ENCODE measurements around the gene DPH6. TPM values are rescaled to one million over a fixed set of nuclear protein-coding genes. Genes with fewer than 3 reads are reported as not detected.

DPH6 gene
- total RNA-seq, 4 donors from 2014 or later, result 15.9 to 44.1 (median 26.1) TPM

DNA sequence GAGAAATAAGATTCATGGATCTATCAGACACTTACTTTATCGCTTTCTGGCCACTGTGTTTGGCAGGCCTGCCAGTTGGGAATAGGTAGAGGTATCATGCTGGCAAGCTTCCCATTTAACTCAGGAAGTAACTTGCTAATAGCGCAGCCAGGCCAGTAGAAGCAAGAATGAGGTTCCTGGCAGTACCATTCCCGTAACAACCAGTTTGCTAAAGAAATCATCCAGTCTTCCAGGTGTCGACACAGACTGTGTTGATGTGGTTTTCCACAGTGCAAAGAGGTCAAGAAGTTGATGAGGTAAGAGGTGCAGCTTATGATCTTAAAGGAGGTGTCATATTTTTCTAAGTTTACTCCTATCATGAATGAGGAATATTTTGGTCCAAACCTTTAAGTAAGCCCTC lies 46.2 kb downstream of the DPH6 start:
- TF ChIP-seq POLR2A (IDR thresholded peaks at IDR 0.05), result no peak
- TF ChIP-seq, protein P1, sequence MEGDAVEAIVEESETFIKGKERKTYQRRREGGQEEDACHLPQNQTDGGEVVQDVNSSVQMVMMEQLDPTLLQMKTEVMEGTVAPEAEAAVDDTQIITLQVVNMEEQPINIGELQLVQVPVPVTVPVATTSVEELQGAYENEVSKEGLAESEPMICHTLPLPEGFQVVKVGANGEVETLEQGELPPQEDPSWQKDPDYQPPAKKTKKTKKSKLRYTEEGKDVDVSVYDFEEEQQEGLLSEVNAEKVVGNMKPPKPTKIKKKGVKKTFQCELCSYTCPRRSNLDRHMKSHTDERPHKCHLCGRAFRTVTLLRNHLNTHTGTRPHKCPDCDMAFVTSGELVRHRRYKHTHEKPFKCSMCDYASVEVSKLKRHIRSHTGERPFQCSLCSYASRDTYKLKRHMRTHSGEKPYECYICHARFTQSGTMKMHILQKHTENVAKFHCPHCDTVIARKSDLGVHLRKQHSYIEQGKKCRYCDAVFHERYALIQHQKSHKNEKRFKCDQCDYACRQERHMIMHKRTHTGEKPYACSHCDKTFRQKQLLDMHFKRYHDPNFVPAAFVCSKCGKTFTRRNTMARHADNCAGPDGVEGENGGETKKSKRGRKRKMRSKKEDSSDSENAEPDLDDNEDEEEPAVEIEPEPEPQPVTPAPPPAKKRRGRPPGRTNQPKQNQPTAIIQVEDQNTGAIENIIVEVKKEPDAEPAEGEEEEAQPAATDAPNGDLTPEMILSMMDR (IDR thresholded peaks at IDR 0.05 in 4 of 5, conservative IDR thresholded peaks at IDR 0.05 in 1 of 5), result no peak
- Histone ChIP-seq H3K4me1 (peaks cover 4 to 8% of the 10 kb centered on the region in 2 donors), H3K27ac (no peak overlapping the region), H3K4me3 (no peak overlapping the region), H3K36me3 (no peaks in the 10 kb centered on the region), H3K27me3 (no peaks in the 10 kb centered on the region), H3K9me3 (no peaks in the 10 kb centered on the region)
- in situ Hi-C loops (cut with MboI; ENCODE audit: low sequenced_read_pairs in 4 of 4), result no loop called here
- intact Hi-C loops (cut with DNase I; ENCODE audit: low total_unique reads), result no loop called here
- ATAC-seq (no peak), DNase-seq (no peak)

DNA sequence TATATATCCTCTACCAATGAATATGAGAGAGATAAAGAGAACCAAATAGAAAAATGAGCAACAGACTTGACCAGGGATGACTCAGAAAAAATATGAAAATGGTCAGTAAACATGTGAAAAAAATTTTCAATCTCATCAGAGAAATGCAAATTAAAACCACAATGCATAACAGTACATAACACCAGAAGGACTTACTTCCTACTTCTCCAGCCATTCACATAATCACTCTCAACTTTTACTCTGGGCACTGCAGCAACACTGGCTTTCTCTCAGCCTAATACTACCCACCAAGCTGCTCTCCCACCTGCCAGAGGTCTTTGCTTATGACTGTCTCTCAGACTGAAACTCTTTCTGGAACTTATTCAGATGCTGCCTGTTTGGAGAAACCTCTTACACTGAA lies 49.4 kb downstream of the DPH6 start:
- no peaks in the 10 kb centered on the region for H3K9me3 ChIP-seq
- H3K27ac ChIP-seq, result no peak overlapping the region
- TF ChIP-seq POLR2A (IDR thresholded peaks at IDR 0.05), result no peak
- TF ChIP-seq, protein P1 (IDR thresholded peaks at IDR 0.05 in 4 of 5, conservative IDR thresholded peaks at IDR 0.05 in 1 of 5), result no peak
- H3K36me3 ChIP-seq, result no peaks in the 10 kb centered on the region
- no peaks in the 10 kb centered on the region for H3K27me3 ChIP-seq
- intact Hi-C loops (cut with DNase I; ENCODE audit: low total_unique reads) (no loop called here), in situ Hi-C loops (cut with MboI; ENCODE audit: low sequenced_read_pairs in 4 of 4) (no loop called here)
- peaks cover 12% of the 10 kb centered on the region in 2 donors for H3K4me1 ChIP-seq
- DNase-seq (no peak), ATAC-seq (no peak)
- no peak overlapping the region for H3K4me3 ChIP-seq

DNA sequence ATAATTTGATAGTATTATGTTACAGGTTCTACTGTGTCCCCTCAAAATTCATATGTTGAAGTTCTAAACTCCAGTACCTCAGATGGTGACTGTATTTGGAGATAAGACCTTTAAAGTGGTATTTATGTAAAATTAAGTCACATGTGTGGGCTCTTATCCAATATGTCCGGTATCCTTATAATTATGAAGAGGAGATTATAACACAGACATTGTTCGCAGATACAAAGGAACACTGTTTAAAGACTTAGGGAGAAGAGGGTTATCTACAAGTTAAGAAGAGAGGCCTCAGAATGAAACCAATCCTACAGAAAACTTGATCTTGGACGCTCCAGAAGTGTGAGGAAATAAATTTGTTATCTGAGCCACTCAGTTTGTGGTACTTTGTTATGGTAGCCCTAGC lies 50.9 kb downstream of the DPH6 start:
- Histone ChIP-seq H3K27ac (no peak overlapping the region), H3K27me3 (no peaks in the 10 kb centered on the region), H3K36me3 (no peaks in the 10 kb centered on the region), H3K9me3 (no peaks in the 10 kb centered on the region), H3K4me1 (peaks cover 12% of the 10 kb centered on the region in 2 donors), H3K4me3 (no peak overlapping the region)
- TF ChIP-seq POLR2A (IDR thresholded peaks at IDR 0.05), result no peak
- TF ChIP-seq, protein P1 (IDR thresholded peaks at IDR 0.05 in 4 of 5, conservative IDR thresholded peaks at IDR 0.05 in 1 of 5), result no peak
- intact Hi-C loops (cut with DNase I; ENCODE audit: low total_unique reads), result no loop called here
- DNase-seq (no peak), ATAC-seq (peak in 1 of 2 donors; percentile 58)
- in situ Hi-C loops (cut with MboI; ENCODE audit: low sequenced_read_pairs in 4 of 4), result no loop called here

DNA sequence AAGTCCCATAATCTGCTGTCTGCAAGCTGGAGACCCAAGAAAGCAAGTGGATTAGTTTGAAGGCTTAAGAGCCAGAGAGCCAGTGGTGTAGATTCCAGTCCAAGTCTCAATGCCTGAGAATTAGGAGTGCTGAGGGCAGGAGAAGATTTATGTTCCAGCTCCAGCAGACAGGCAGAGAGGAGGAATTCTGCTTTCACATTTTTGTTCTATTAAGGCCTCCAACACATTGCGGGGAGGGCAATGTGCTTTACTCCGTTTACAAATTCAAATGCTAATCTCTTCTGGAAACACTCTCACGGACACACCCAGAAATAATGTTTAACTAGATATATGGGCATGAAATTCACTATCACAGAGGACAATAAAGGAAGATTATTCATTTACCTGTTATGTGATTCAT lies 54.0 kb downstream of the DPH6 start:
- Histone ChIP-seq H3K4me3 (no peak overlapping the region), H3K36me3 (no peaks in the 10 kb centered on the region), H3K27ac (peak overlapping the region in 1 of 4 donors; percentile 31), H3K9me3 (no peaks in the 10 kb centered on the region), H3K4me1 (peaks cover 12% of the 10 kb centered on the region in 2 donors), H3K27me3 (no peaks in the 10 kb centered on the region)
- ATAC-seq (no peak), DNase-seq (no peak)
- intact Hi-C loops (cut with DNase I; ENCODE audit: low total_unique reads), result no loop called here
- in situ Hi-C loops (cut with MboI; ENCODE audit: low sequenced_read_pairs in 4 of 4), result no loop called here
- TF ChIP-seq POLR2A (IDR thresholded peaks at IDR 0.05), result no peak
- TF ChIP-seq, protein P1 (IDR thresholded peaks at IDR 0.05 in 4 of 5, conservative IDR thresholded peaks at IDR 0.05 in 1 of 5), result no peak

DNA sequence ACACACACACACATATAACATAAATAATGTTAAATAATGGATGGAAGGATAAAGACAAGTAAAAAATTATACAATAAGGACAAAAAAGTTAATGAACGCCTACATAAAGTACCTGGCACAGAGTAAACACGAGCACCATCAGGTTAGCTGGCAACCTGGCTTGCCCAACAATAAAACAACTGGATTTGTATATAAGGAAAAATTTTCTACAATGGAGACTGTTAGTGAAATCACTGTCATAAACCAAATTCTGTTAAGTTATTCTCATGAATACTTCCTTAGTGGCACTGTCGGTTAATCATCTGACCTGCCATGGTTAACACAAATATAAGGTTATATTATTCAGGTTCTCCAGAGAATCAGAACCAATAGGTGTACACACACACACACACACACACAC lies 54.8 kb downstream of the DPH6 start:
- no peak overlapping the region for H3K4me3 ChIP-seq
- no peak for DNase-seq
- TF ChIP-seq POLR2A (IDR thresholded peaks at IDR 0.05), result no peak
- TF ChIP-seq, protein P1 (IDR thresholded peaks at IDR 0.05 in 4 of 5, conservative IDR thresholded peaks at IDR 0.05 in 1 of 5), result no peak
- H3K27me3 ChIP-seq, result no peaks in the 10 kb centered on the region
- H3K27ac ChIP-seq, result no peak overlapping the region
- H3K9me3 ChIP-seq, result no peaks in the 10 kb centered on the region
- H3K36me3 ChIP-seq, result no peaks in the 10 kb centered on the region
- intact Hi-C loops (cut with DNase I; ENCODE audit: low total_unique reads), result no loop called here
- in situ Hi-C loops (cut with MboI; ENCODE audit: low sequenced_read_pairs in 4 of 4), result no loop called here
- peaks cover 12% of the 10 kb centered on the region in 2 donors for H3K4me1 ChIP-seq
- ATAC-seq, result no peak
